Left ventricle myocardium inferior (tissue), 1 donor: Measurements from ENCODE around the gene ABCA7. TPM values are rescaled to one million over a fixed set of nuclear protein-coding genes. Genes with fewer than 3 reads are reported as not detected.

Experiments
- DNase-seq: peaks from one replicate; pipeline ENCODE4 v3.0.0-alpha.2; 2020
- H3K27ac ChIP-seq: fragments of 200-600 bp; replicated peaks from 2 replicates; pipeline ENCODE4 v1.8.0; 2021
- H3K27me3 ChIP-seq: fragments of 200-600 bp; 2 replicates; pipeline ENCODE4 v1.8.0; 2021; ENCODE audit warnings: low read depth
- H3K36me3 ChIP-seq: fragments of 200-600 bp; 2 replicates; pipeline ENCODE4 v1.8.0; 2021
- H3K4me1 ChIP-seq: fragments of 200-600 bp; 2 replicates; pipeline ENCODE4 v1.8.0; 2021
- H3K4me3 ChIP-seq: fragments of 200-600 bp; 2 replicates; pipeline ENCODE4 v1.8.0; 2021; ENCODE audit warnings: mild to moderate bottlenecking, moderate library complexity
- H3K9me3 ChIP-seq: fragments of 200-600 bp; replicated peaks from 2 replicates; pipeline ENCODE4 v1.8.0; 2021
- intact Hi-C: fragments of 100-400 bp; cut with micrococcal nuclease; formaldehyde crosslinking; loops from one replicate; pipeline ENCODE4 v1.11.0; 2022
- total RNA-seq: library from RNA; stranded (reverse); fragmentation: NEBNext Ultra II Directional; extraction: Animal tissue kit (Norgen Biotek cat#: 25700); gene quantifications from one replicate; pipeline ENCODE4 v1.2.1, GENCODE V29; 2021
- TF ChIP-seq, protein P1 (sequence below): fragments of 200-600 bp; IDR thresholded peaks from 2 replicates; pipeline ENCODE4 v1.8.0; 2021; ENCODE audit warnings: antibody characterized with exemption, mild to moderate bottlenecking, borderline replicate concordance
- donor health status: DM: no; HTN: yes; CAD: no; lungs with severe emphysema.

The ABCA7 gene
- total RNA-seq, 1 donor from 2014 or later: 9.3 TPM

DNA sequence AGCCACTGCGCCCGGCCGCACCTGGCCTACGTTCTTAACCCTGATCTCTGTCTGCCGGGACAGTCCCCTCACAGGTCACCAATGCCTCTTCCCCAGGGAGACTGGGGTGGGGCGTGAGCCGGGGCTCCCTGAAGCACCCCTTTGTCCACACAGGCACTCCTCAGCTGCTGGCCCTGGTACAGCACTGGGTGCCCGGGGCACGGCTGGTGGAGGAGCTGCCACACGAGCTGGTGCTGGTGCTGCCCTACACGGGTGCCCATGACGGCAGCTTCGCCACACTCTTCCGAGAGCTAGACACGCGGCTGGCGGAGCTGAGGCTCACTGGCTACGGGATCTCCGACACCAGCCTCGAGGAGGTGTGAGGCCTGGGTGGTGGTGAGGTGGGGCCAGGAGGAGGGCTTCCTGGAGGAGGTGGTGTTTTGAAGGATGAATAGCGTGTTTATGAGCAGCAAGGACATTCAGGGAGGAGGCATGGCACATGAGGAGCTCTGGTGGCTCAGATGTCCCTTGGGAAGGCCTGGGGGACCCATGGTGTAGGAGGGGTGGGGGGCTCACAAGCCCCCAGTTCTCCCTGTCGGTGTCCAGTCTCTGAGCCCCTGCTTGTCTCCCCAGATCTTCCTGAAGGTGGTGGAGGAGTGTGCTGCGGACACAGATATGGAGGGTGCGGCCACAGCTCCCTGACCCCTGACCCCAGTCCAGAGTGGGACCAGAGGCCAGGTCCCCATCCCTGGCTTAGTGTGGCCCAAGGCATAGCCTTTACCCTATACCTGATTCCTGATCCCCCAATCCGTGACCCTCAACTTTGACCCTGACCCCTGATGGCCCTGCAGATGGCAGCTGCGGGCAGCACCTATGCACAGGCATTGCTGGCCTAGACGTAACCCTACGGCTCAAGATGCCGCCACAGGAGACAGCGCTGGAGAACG lies 13.5 kb downstream of the ABCA7 start:
- peaks cover 30% of the 10 kb centered on the region for H3K9me3 ChIP-seq
- H3K4me3 ChIP-seq: no peak overlapping the region
- H3K27me3 ChIP-seq: no peaks in the 10 kb centered on the region
- intact Hi-C loops: no loop called here
- no peak overlapping the region for H3K27ac ChIP-seq
- peaks cover 34% of the 10 kb centered on the region for H3K36me3 ChIP-seq
- no peaks in the 10 kb centered on the region for H3K4me1 ChIP-seq
- TF ChIP-seq, protein P1, sequence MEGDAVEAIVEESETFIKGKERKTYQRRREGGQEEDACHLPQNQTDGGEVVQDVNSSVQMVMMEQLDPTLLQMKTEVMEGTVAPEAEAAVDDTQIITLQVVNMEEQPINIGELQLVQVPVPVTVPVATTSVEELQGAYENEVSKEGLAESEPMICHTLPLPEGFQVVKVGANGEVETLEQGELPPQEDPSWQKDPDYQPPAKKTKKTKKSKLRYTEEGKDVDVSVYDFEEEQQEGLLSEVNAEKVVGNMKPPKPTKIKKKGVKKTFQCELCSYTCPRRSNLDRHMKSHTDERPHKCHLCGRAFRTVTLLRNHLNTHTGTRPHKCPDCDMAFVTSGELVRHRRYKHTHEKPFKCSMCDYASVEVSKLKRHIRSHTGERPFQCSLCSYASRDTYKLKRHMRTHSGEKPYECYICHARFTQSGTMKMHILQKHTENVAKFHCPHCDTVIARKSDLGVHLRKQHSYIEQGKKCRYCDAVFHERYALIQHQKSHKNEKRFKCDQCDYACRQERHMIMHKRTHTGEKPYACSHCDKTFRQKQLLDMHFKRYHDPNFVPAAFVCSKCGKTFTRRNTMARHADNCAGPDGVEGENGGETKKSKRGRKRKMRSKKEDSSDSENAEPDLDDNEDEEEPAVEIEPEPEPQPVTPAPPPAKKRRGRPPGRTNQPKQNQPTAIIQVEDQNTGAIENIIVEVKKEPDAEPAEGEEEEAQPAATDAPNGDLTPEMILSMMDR: no peak
- DNase-seq: no peak

GRCh38 chr19:1054102-1055027 lies 14.5 kb downstream of the ABCA7 start:
- no peak overlapping the region for H3K4me3 ChIP-seq
- no peaks in the 10 kb centered on the region for H3K4me1 ChIP-seq
- H3K27ac ChIP-seq: no peak overlapping the region
- peaks cover 42% of the 10 kb centered on the region for H3K36me3 ChIP-seq
- H3K27me3 ChIP-seq: no peaks in the 10 kb centered on the region
- TF ChIP-seq, protein P1: no peak
- intact Hi-C loops: no loop called here
- H3K9me3 ChIP-seq: peaks cover 40% of the 10 kb centered on the region
- DNase-seq: no peak

GRCh38 chr19:1055028-1055425 lies 15.1 kb downstream of the ABCA7 start:
- TF ChIP-seq, protein P1: no peak
- Histone ChIP-seq H3K27me3 (no peaks in the 10 kb centered on the region), H3K4me3 (no peak overlapping the region), H3K27ac (no peak overlapping the region), H3K4me1 (no peaks in the 10 kb centered on the region), H3K36me3 (peaks cover 48% of the 10 kb centered on the region), H3K9me3 (peaks cover 46% of the 10 kb centered on the region)
- no peak for DNase-seq
- intact Hi-C loops: no loop called here

DNA sequence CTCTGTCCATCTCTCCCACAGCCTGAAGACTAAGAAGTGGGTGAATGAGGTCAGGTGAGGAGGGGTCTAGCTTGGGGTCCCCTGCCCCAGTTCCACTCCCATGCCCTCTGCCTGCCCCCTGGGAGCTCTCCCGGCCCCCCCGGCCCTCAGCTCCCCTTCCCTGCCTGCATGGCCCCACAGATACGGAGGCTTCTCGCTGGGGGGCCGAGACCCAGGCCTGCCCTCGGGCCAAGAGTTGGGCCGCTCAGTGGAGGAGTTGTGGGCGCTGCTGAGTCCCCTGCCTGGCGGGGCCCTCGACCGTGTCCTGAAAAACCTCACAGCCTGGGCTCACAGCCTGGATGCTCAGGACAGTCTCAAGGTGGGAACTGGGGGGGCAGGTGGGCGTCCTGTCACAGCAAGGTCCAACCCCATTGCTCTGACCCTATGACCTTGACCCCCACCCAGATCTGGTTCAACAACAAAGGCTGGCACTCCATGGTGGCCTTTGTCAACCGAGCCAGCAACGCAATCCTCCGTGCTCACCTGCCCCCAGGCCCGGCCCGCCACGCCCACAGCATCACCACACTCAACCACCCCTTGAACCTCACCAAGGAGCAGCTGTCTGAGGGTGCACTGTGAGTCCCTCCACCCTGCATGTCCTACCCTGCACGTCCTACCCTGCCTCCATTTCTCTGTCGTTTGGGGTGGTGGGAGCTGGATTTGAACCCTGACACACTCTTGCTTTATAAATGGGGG lies 16.1 kb downstream of the ABCA7 start:
- Histone ChIP-seq H3K4me3 (no peak overlapping the region), H3K36me3 (peaks cover 48% of the 10 kb centered on the region), H3K27ac (no peak overlapping the region), H3K27me3 (no peaks in the 10 kb centered on the region), H3K4me1 (no peaks in the 10 kb centered on the region), H3K9me3 (peaks cover 49% of the 10 kb centered on the region)
- TF ChIP-seq, protein P1: no peak
- intact Hi-C loops: no loop called here
- DNase-seq: no peak
